GM12878 (cell line): ENCODE data around the gene CRKL. TPM values are rescaled to one million over a fixed set of nuclear protein-coding genes. Genes with fewer than 3 reads are reported as not detected.

Experiments used
- ATAC-seq: fragments of 200-7000 bp; cut with Tn5 transposase; 3 replicates; pipeline ENCODE4 v1.9.1; 2020; ENCODE audit warnings: mild to moderate bottlenecking, moderate library complexity
- BruUV-seq: library from RNA; stranded (reverse); fragments of 400-500 nt; replicated peaks from 2 replicates; lab custom pipeline; 2021; lab: Mats Ljungman, UMichigan
- CTCF ChIA-PET: fragments of 300-600 bp; sonication (Branson Sonifier 250); formaldehyde crosslinking; extraction: SDS; loops from one replicate; lab custom pipeline; 2021; ENCODE audit warnings: inconsistent platforms; lab: Yijun Ruan, JAX
- POLR2A ChIA-PET: fragments of 350-600 bp; formaldehyde crosslinking; extraction: SDS; loops from one replicate; lab custom pipeline; 2021; ENCODE audit warnings: inconsistent platforms; lab: Charles Lee
- RAD21 ChIA-PET: fragments of 300-600 bp; sonication (Branson Sonifier 250); formaldehyde crosslinking; loops from one replicate; lab custom pipeline; 2023; ENCODE audit warnings: antibody characterized with exemption; ENCODE audit not compliant: unreplicated experiment; lab: Charles Lee
- SMC1A ChIA-PET: fragments of 300-600 bp; sonication (Branson Sonifier 250); formaldehyde crosslinking; loops from one replicate; lab custom pipeline; 2023; ENCODE audit not compliant: unreplicated experiment, uncharacterized antibody; lab: Charles Lee
- DNase-seq: peaks from one replicate; pipeline ENCODE4 v3.0.0-alpha.2; 2011; ENCODE audit warnings: low read depth, low spot score
- FAIRE-seq: peaks from 3 replicates; lab custom pipeline; 2011; peaks lifted over from hg19 to GRCh38; lab: Jason Lieb, UNC
- H2AFZ ChIP-seq: 2 replicates; pipeline ENCODE4 v1.6.0; 2011; ENCODE audit warnings: low read depth, low read length, control low read depth; ENCODE audit not compliant: control insufficient read depth
- H3K27ac ChIP-seq: 2 replicates; pipeline ENCODE4 v1.5.1; 2011; ENCODE audit warnings: control low read depth; ENCODE audit not compliant: control insufficient read depth, insufficient read depth
- H3K27me3 ChIP-seq, 2 experiments: replicated peaks in 1 of 2; 2 replicates each; pipeline versions ENCODE4 v1.6.0 to v1.6.1; 2011; ENCODE audit warnings: low read length in 1 of 2; ENCODE audit not compliant: control insufficient read depth in 2 of 2, insufficient read depth in 2 of 2
- H3K36me3 ChIP-seq, 2 experiments: 2 replicates each; pipeline ENCODE4 v1.5.1; 2011; ENCODE audit warnings: low read length in 1 of 2; ENCODE audit not compliant: control insufficient read depth in 2 of 2, insufficient read depth in 2 of 2
- H3K4me1 ChIP-seq: 2 replicates; pipeline ENCODE4 v1.6.1; 2011; ENCODE audit warnings: mild to moderate bottlenecking, low read length, moderate library complexity, mixed read lengths; ENCODE audit not compliant: control insufficient read depth, insufficient read depth
- H3K4me2 ChIP-seq: 2 replicates; pipeline ENCODE4 v1.6.0; 2011; ENCODE audit warnings: control low read depth; ENCODE audit not compliant: control insufficient read depth, insufficient read depth
- H3K4me3 ChIP-seq: fragments of 200-600 bp; sonication (generic); 2 replicates; pipeline ENCODE4 v1.5.1; 2016
- H3K79me2 ChIP-seq: 2 replicates; pipeline ENCODE4 v1.6.0; 2011; ENCODE audit warnings: low read length; ENCODE audit not compliant: control insufficient read depth, insufficient read depth
- H3K9ac ChIP-seq: 2 replicates; pipeline ENCODE4 v1.8.0; 2011; ENCODE audit warnings: low read length, control low read depth, mixed read lengths; ENCODE audit not compliant: control insufficient read depth, insufficient read depth
- H3K9me3 ChIP-seq: replicated peaks from 3 replicates; pipeline ENCODE4 v1.5.1; 2011; ENCODE audit warnings: mild to moderate bottlenecking, low read length; ENCODE audit not compliant: control insufficient read depth, insufficient read depth
- H4K20me1 ChIP-seq: 2 replicates; pipeline ENCODE4 v1.6.0; 2011; ENCODE audit not compliant: control insufficient read depth, insufficient read depth
- CBFB ChIP-seq: IDR thresholded peaks from 2 replicates; pipeline ENCODE4 v1.6.1; 2016; ENCODE audit warnings: antibody characterized with exemption, low read depth
- NFXL1 ChIP-seq: fragments of 450-650 bp; IDR thresholded peaks from 2 replicates; pipeline ENCODE4 v1.6.1; 2017; ENCODE audit warnings: antibody characterized with exemption, mild to moderate bottlenecking, borderline replicate concordance
- NR2C1 ChIP-seq: fragments of 450-650 bp; IDR thresholded peaks from 2 replicates; pipeline ENCODE4 v1.6.1; 2017; ENCODE audit warnings: antibody characterized with exemption, mild to moderate bottlenecking, moderate library complexity
- NR2C2 ChIP-seq: IDR thresholded peaks from 2 replicates; pipeline ENCODE4 v1.6.1; 2011; ENCODE audit warnings: borderline replicate concordance, low read depth; ENCODE audit not compliant: control insufficient read depth, insufficient read length
- ZBTB4 ChIP-seq: fragments of 450-650 bp; formaldehyde crosslinking; IDR thresholded peaks from 2 replicates; pipeline ENCODE4 v1.4.0; 2022; ENCODE audit warnings: mild to moderate bottlenecking, moderate library complexity
- ZNF384 ChIP-seq: IDR thresholded peaks from 2 replicates; pipeline ENCODE4 v1.6.1; 2012; ENCODE audit warnings: low read depth, mild to moderate bottlenecking, low read length, improper control_type of control experiment, borderline replicate concordance
- ZNF687 ChIP-seq: fragments of 450-650 bp; IDR thresholded peaks from 2 replicates; pipeline ENCODE4 v1.6.1; 2017; ENCODE audit warnings: mild to moderate bottlenecking, moderate library complexity
- WGBS: methylation state at CpG from one replicate; pipeline ENCODE4 v1.1.6; 2016; ENCODE audit warnings: low lambda C conversion rate; ENCODE audit not compliant: insufficient replicate concordance, insufficient coverage; ENCODE audit errors: missing lambda C conversion rate; 5-methylcytosine and 5-hydroxymethylcytosine counted together
- in situ Hi-C: fragments of 300-500 bp; cut with MboI; formaldehyde crosslinking; loops from 9 replicates; pipeline ENCODE4 v1.14.3; 2018; ENCODE audit warnings: mixed read lengths
- intact Hi-C: fragments of 100-400 bp; cut with micrococcal nuclease; formaldehyde crosslinking; loops from one replicate; pipeline ENCODE4 v1.14.2; 2022; ENCODE audit not compliant: unreplicated experiment
- polyA plus RNA-seq, 11 experiments: library from polyadenylated mRNA; depleted of rRNA in 4 of 11; unstranded in 6 of 11; stranded (reverse) in 5 of 11; fragments of >200 nt; fragmentation: Nextera tagmentation in 4 of 11; fragmentation: Illumina TruSeq in 1 of 11; extraction: Ambion mirVana in 4 of 11; extraction: Trizol in 1 of 11; gene quantifications; 1 replicate in 1 of 11; 2 replicates in 10 of 11; pipeline versions ENCODE4 v1.2.1 to v1.2.3, GENCODE V29; 2011 to 2016; ENCODE audit warnings: inconsistent platforms in 2 of 11, missing spikeins in 2 of 11, low read depth in 1 of 11
- total RNA-seq, 4 experiments: library from RNA; depleted of rRNA in 3 of 4; stranded (reverse); fragments of >200 nt in 3 of 4; fragmentation: Illumina TruSeq in 1 of 4; extraction: Trizol in 1 of 4; gene quantifications; 2 replicates each; pipeline versions ENCODE4 v1.2.1 to v1.2.3, GENCODE V29; 2013 to 2021

The CRKL gene
- total and polyA plus RNA-seq, 10 of the 15 experiments (the other 5 are each of a cell fraction or from before 2014, with no cell fraction given), result 12.6 to 61.2 (median 32.7) TPM

GRCh38 chr22:20974336-20974955 is 57.2 kb downstream of the CRKL start (continued):
- TF ChIP-seq ZNF384 (no peak), NFXL1 (no peak), NR2C1 (no peak), NR2C2 (no peak), CBFB (no peak), ZBTB4 (CRISPR knock-in tag) (no peak)

GRCh38 chr22:20975541-20976290 is 58.5 kb downstream of the CRKL start:
- Histone ChIP-seq H3K4me3 (no peak overlapping the region), H2AFZ (no peak overlapping the region), H4K20me1 (no peaks in the 10 kb centered on the region), H3K36me3 (no peaks in the 10 kb centered on the region), H3K27ac (no peak overlapping the region), H3K27me3 (no peaks in the 10 kb centered on the region), H3K9me3 (peaks cover 6% of the 10 kb centered on the region; the same call in 2 of the 3 replicates), H3K4me2 (no peak overlapping the region), H3K4me1 (no peaks in the 10 kb centered on the region), H3K9ac (no peak overlapping the region), H3K79me2 (no peaks in the 10 kb centered on the region)
- DNase-seq, result no peak
- in situ Hi-C loops, result no loop called here
- no peak for TF ChIP-seq ZNF687
- RAD21 ChIA-PET, result no interaction called here
- SMC1A ChIA-PET, result no interaction called here
- ATAC-seq, result no peak
- 36% methylated on average over 14 of the region's 14 CpGs for WGBS
- intact Hi-C loops, result no loop called here
- BruUV-seq, result no TSS peak
- no peak for FAIRE-seq
- CTCF ChIA-PET, result no interaction called here
- POLR2A ChIA-PET, result no interaction called here
